ENCODE measurements around the gene DIDO1.

The DIDO1 gene

GRCh38 chr20:62918147-62918546, 8.2 kb downstream of the DIDO1 start:
- TF ChIP-seq, protein P1, sequence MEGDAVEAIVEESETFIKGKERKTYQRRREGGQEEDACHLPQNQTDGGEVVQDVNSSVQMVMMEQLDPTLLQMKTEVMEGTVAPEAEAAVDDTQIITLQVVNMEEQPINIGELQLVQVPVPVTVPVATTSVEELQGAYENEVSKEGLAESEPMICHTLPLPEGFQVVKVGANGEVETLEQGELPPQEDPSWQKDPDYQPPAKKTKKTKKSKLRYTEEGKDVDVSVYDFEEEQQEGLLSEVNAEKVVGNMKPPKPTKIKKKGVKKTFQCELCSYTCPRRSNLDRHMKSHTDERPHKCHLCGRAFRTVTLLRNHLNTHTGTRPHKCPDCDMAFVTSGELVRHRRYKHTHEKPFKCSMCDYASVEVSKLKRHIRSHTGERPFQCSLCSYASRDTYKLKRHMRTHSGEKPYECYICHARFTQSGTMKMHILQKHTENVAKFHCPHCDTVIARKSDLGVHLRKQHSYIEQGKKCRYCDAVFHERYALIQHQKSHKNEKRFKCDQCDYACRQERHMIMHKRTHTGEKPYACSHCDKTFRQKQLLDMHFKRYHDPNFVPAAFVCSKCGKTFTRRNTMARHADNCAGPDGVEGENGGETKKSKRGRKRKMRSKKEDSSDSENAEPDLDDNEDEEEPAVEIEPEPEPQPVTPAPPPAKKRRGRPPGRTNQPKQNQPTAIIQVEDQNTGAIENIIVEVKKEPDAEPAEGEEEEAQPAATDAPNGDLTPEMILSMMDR (IDR thresholded peaks at IDR 0.05; ENCODE audit: low read depth, low read length): no peak
- DNase-seq (ENCODE audit: extremely low read depth, low read depth): no peak

DNA sequence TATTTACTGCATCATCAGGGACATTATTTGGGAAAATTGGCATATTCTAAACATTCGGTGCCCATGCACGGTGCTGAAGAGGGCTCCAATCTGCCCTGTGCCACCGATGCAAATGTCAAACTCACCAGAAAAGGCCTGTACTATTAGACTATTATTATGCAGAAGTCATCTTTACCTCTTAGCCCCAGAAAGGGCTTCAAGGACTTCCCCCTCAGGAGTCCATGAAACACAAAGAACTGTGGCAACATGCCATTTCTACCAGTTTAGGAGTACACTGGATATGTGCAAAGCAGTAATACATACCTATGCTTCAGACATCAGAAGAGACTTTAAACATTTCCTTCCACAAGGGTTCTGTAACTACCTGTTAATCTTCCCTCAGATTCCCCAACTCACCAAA, 8.6 kb downstream of the DIDO1 start:
- no peak for DNase-seq (ENCODE audit: extremely low read depth, low read depth)
- TF ChIP-seq, protein P1 (IDR thresholded peaks at IDR 0.05; ENCODE audit: low read depth, low read length): no peak

DNA sequence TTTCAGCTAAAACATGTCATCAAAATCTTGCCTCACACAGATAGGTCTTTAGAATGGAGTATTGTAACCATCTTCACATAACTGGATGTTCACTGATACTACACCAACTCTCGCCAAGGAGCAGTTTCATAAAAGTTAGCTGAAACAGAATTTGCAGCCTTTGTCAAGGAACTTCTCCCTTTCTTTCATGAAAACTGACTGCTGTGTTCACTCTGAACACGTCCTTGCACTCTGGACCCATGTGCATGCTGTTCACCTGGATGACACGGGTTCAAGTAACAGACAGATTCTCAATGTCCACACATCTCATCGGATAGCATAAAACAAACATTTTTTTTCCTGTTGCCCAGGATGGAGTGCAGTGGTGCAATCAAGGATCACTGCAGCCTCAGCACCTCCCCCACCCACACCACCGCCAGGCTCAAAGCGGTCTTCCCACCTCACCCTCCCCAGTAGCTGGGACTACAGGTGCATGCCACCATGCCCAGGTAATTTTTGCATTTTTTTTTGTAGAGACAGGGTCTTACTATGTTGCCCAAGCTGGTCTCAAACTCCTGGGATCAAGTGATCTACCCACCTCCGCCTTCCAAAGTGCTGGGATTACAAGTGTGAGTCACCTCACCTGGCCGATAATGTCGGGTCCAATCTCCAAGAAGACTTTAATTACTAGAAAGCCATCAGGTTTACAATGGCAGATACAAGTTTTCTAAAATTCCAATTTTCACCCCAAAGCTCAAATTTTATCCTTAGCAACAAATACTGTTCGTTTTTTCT, 9.4 kb downstream of the DIDO1 start:
- no peak for DNase-seq (ENCODE audit: extremely low read depth, low read depth)
- TF ChIP-seq, protein P1 (IDR thresholded peaks at IDR 0.05; ENCODE audit: low read depth, low read length): no peak

GRCh38 chr20:62914970-62915457, 11.3 kb downstream of the DIDO1 start:
- DNase-seq (ENCODE audit: extremely low read depth, low read depth): no peak
- TF ChIP-seq, protein P1 (IDR thresholded peaks at IDR 0.05; ENCODE audit: low read depth, low read length): no peak

DNA sequence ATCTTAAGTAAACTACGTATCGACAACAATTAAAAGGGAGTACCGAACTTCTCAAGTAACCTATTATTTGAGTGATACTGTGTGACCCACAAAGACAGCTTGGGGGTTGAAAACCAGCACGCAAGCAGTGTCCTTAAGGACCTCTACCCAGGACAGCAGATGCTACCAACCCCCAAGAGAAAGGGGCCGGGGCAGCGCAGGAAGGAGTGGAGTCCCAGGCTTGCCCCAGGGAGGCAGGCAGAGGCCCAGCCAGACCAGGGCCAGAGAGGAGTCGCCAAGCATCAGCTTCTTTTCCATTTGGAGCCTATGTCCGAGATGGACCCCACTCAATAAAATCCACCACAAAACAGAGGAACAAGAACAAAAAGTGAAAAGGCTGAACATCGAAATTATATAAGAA, 11.9 kb downstream of the DIDO1 start:
- TF ChIP-seq, protein P1 (IDR thresholded peaks at IDR 0.05; ENCODE audit: low read depth, low read length): no peak
- no peak for DNase-seq (ENCODE audit: extremely low read depth, low read depth)

DNA sequence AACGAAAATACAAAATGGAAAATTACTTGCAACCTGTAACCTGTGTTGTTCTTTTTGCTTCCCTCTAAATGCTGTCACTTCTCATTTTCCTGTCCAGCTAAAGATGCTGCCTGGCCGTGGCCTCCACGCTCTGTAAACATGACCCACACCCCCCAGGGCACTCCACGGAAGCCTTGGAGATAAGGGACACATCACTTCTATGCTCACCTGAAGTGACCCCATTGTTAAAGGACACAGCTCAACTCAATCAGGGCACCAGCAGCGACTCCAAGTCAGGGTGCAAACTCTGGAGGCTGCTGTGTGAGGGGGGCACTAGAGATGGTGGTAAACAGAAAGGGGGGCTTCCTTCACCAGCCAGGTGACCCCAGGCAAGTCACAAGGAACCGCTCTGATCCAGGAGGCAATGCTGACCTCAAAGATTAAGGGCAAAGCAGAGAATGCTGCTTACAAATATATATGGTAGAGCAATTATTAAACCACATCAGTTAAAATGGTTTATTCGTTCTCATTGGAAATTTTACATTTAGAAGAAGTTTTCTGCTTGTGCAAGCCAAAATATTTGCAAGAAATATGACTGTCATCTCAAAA, 13.2 kb downstream of the DIDO1 start:
- TF ChIP-seq, protein P1 (IDR thresholded peaks at IDR 0.05; ENCODE audit: low read depth, low read length): no peak
- DNase-seq (ENCODE audit: extremely low read depth, low read depth): no peak

DNA sequence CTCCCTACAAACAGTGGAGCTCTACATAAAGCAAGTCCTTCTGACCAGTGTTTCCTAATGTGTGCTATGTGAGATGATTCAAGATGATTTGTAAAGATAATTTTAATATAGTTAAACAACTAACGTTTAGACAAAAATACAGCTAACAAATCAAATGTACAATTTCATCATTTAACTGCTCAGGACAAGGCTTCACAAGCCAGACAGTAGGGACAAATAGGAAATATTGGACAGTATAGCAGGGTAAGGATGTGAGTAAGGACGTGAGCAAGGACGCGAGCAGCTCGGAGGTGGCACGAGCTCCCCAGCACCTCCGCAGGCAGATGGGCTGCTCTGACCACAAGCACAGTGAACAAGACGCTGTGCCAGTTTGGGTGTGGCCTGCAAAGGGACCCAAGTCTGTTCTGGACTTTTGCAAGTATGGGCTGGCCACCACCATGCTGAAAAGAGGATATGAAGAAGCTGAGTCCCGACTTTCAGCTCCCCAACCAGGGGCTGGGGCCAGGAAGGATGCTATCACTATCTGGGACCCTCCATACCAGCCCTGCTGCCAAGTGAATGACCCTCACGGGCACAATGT, 14.5 kb downstream of the DIDO1 start:
- DNase-seq (ENCODE audit: extremely low read depth, low read depth): no peak
- TF ChIP-seq, protein P1 (IDR thresholded peaks at IDR 0.05; ENCODE audit: low read depth, low read length): no peak
